GM21526 (cell line): ENCODE measurements around the gene POLR1A.

Experiments
- ATAC-seq: cut with Tn5 transposase; IDR thresholded peaks from one replicate; pipeline ENCODE4 v1.9.1; 2021; ENCODE audit warnings: moderate library complexity; ENCODE audit not compliant: unreplicated experiment, low FRiP score

Gene POLR1A

GRCh38 chr2:86097913-86098312 is 7.8 kb downstream of the POLR1A start:
- ATAC-seq = no peak

DNA sequence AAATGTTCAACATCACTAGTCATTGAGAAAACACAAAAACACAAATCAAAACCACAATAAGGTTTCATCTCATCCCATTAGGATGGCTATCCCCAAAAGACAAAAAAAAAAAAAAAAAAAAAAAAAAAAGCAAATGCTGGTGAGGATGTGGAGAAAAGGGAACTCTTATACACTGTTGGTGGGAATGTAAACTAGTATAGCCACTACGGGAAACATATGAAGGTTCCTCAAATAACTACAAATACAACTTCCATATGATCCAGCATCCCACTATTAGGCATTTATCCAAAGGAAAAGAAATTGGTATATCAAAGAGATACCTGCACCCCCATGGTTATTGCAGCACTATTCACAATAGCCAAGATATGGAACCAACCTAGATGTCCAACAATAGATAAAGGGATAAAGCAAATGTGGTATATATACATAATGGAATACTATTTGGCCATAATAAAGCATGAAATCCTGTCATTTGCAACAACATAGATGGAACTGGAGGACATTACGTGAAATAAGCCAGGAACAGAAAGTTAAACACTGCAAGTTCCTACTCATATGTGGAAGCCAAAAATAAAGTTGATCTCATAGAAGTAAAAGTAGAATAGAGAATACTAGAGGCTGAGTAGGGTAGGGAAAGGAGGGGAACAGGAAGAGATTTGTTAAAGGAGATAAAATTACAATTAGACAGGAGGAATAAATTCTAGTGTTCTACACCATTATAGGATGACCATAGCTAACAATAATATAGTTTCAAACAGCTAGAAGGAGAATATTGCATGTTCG is 8.4 kb downstream of the POLR1A start:
- ATAC-seq = no peak

GRCh38 chr2:86094229-86094628 is 11.5 kb downstream of the POLR1A start:
- ATAC-seq = no peak

- ATAC-seq = no peak
Measured at GRCh38 chr2:86087936-86088850, 17.5 kb downstream of the POLR1A start.

GRCh38 chr2:86082756-86083155 is 22.9 kb downstream of the POLR1A start:
- ATAC-seq = no peak

- ATAC-seq = no peak
Measured at GRCh38 chr2:86081724-86082123, 24.0 kb downstream of the POLR1A start.

DNA sequence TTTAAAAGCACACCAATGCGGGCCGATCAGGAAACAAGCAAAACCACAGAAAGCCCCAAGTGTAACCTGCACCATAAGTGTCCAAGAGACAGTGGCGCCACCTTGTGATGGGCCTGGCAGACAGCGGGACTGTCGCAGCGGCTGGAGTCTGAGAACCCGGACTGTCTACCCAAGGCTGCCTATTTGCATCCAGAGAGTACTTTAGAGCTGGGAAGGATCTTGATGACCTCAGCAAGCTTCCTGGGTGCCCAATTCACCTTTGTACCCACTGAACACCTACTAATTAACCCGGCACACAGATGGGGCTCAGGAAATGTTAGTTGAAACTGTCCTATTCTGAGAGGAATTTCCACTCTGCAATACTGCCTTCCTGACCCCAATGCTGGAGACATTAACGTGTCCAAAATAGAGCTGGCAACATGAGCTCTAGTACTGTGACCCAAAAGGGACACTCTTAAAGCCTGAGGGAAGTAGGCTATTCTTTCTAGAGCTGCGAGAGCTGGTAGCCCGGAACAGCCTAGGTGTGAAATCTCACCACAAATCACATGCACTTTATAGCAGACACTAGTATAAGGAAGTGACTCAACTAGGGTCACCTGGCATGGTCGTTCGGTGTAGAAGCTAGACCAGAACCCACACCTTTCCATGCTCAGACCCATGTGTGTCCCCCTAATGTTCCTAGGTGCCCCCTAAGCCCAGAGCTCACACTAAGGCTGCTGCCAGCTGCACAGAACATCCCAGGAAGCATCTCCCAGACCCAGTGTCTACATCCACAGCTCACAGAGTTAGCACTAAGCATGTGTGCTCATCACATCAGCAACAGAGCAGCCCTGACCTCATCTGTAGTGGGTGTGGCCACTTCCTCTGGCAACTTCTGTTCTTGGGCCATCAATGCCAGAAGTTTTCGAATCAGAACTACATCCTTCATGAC is 25.4 kb downstream of the POLR1A start:
- peak; percentile 76 for ATAC-seq

GRCh38 chr2:86078774-86079545 is 26.7 kb downstream of the POLR1A start:
- ATAC-seq = no peak

DNA sequence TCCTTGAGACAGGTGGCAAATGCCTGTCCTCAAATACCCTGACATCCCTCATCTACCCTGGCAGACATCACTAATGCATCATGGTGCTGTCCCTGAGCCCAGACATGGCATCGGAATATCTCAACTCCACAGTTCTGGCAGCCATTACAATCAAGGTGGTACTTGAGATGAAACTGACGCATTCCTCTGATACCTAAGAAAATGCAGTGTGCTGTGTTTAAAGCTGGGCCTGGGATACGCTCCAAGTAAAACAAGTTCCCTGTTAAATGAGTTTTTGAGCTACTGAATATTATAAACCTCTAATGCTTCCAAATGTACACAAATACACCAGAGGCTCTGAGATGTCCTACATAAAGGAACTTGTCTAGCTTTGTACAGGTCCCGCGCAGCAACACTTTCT is 29.8 kb downstream of the POLR1A start:
- ATAC-seq = no peak

- no peak for ATAC-seq
Measured at GRCh38 chr2:86074811-86075210, 30.9 kb downstream of the POLR1A start.

DNA sequence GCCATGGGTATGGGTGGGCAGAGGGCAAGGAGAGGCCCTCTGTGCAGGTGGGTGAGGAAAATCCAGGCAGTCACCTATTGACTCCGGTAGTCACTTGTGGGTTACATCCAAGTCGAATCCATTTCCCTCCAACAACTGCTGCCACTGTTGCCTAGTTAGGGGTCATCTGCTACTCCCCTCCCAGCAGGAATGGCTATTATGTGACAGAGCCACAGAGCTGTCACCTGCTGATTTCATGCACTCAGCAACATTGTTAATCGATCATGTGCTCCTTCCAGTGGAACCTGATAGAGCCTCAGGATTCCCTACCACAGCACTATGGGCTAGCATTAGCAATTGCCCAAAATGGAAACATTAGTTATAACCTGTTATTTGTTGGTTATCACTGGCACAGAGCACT is 31.4 kb downstream of the POLR1A start:
- ATAC-seq = no peak

- ATAC-seq = no peak
Measured at GRCh38 chr2:86073225-86073624, 32.5 kb downstream of the POLR1A start.

DNA sequence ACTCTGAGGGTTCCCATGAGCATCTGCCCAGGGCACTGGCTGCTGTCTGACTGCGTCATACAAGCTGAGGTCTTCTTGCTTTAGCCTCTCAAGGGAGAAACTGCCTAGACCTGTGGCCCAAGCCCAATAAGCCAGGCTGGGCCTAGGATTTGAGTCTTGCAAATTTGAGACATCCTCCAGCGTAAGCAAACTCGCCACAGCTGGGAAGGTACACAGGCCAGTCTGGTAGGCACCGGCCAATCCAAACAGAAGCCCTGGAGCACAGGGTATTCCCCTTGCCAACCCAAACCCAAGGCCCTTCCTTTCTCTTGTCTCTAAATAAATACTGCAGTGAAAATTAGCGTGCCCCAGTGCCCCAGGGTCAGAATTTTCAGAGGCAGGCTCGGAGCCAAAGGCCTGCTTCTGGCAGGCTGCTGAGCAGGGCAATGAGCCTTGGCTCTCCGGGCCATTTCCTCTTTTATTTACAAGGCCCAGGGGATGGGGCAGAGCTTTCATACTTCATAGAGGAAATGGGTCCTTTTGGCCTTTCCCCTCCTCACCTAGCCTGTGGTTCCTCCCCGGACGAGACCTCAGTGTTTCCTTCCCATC is 33.3 kb downstream of the POLR1A start:
- ATAC-seq = no peak

DNA sequence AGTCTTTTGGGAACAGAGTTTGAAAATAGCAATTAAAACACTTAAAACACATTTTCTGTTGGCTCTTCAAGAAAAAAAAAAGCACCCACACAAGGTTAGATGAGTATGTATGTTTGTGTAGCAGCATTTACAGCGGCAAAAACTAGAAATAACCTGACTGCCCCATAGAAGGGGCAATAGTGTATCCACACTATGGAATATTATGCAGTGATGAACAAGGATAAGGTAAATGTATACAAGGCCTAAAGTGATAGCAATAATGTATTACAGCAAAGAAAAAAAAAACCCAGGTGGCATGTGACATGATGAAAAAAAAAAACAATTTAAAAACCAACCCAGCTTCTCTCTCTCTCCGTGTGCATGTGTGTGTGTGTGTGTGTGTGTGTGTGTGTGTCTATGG is 34.8 kb downstream of the POLR1A start:
- no peak for ATAC-seq

DNA sequence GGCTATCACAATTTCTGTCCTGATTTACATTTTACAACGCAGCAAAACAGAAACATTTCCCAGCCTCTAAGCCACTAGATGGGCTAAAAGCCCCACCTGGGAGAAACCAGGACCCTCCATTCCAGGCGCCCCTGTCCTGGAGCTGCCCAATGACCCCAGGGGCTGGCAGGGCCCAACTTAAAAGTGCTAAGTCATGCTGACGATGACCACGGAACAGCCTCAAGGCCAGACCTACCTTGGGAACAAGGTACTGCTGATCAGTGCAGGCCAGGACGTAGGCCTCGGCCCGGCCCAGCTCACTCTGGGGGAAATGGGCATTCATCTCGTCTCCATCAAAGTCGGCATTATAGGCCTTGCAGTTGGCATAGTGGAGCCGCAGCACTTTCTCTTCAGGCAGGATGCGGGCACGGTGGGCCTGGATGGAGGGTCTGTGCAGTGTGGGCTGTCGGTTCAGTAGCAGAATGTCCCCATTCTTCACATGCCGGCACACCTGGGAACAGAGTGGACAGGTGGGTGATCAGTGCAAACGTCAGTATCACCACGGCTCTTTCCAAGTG is 35.8 kb downstream of the POLR1A start:
- ATAC-seq = no peak

DNA sequence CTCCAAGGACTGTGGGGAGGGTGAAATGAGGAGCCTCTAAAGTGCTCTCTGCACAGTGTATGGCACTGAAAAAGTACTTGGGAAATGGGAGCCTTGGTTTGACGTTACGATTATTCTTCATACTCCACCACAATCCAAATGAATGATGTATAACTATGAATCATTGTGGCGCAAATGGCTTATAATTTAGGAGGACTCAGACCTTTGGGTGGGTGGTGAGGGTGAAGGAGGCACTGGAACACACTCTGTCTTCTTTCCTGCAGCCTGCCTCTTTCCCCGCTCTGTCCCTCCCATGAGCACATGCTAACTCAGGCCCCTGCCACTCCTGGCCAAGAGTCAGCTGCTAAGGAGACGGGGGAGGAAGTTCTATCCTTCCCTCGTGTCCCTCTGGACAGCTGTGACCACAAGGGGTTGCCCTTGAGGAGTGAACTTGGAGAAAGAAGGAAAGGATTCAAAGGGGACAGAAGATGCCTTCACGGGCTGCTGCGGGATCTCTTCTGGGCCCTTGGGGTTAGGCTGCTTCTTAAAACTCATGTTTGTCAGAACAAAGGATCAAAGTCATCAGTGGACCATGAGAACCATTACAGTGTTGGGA is 36.5 kb downstream of the POLR1A start:
- no peak for ATAC-seq

DNA sequence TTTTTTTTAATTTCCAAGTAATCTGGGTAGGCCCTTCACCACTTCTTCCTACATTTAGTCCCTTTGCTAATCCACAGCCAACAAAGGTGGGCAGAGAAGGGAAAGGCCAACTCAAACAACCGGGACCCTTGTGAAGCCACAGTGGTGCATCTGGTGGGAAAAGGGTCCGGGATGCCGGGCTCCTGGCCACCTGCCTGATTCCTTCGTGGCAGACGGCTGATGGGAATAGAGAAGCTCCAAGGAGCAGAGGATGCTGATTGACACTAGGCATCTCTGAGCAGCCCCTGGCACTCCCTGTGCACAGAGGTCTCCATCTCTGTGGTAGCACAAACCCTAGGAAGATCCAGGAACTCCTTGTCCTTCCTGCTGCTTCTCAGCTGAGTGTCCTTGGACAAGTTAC is 37.0 kb downstream of the POLR1A start:
- ATAC-seq = no peak

GRCh38 chr2:86068136-86068588 is 37.5 kb downstream of the POLR1A start:
- ATAC-seq = no peak

DNA sequence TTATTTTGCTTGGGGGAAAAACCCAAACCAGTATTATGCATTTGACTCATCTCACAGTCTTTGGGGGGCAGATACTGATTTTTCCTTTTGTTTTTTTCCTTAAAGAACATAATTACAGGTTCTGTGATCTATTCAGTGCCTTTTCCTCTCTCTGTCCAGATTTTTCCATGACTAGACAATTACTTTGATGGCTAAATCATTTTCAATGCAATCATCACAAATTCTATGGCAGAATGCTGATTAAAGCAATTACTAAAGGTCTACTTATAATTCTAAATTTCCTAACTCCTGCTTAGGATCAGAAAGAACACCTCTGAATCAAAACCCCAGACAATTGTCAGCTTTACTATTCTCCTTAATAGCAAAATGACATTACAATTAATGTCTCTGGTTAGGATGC is 38.8 kb downstream of the POLR1A start:
- ATAC-seq = no peak
